Stimulated activated CD4-positive, alpha-beta T cell treated with anti-CD3 and anti-CD28 coated beads, TNF-alpha, amount 100 ng/mL, for 4 hours (primary cell): ENCODE measurements around the gene KLK1.
"Not testable (repeated sequence)": the region's sequence is repeated elsewhere in the genome, so short reads cannot be mapped to it uniquely, and the experiment has no call there.

ENCODE experiments used
- DNase-seq, 3 experiments: peaks; one replicate each; pipeline ENCODE4 v3.0.0-alpha.2; 2020; ENCODE audit warnings: low read depth in 3 of 3

KLK1 gene

DNA sequence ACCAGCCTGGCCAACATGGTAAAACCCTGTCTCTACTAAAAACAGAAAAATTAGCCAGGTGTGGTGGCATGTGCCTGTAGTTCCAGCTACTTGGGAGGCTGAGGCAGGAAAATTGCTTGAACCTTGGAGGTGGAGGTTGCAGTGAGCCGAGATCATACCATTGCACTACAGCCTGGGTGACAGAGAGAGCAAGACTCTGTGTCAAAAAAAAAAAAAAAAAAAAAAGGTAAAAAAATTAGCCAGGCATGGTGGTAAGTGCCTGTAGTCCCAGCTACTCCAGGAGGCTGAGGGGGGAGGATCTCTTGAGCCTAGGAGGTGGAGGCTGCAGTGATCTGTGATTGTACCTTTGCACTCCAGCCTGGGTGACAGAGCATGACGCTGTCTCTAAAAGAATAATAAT lies 53.4 kb downstream of the KLK1 start, which contains the start of gene GPR32:
TSS of gene GPR32 (plus strand) at position 301 of the 400 bp plus-strand sequence. CDS start 137 bp downstream, outside the sequence.
- DNase-seq, result not testable (repeated sequence)
